ENCODE measurements around the gene OR4C3.
A peak's percentile ranks its signal among the peaks of the same experiment; 100 is the strongest.
"Not testable (repeated sequence)": the region's sequence is repeated elsewhere in the genome, so short reads cannot be mapped to it uniquely, and the experiment has no call there.

The OR4C3 gene

DNA sequence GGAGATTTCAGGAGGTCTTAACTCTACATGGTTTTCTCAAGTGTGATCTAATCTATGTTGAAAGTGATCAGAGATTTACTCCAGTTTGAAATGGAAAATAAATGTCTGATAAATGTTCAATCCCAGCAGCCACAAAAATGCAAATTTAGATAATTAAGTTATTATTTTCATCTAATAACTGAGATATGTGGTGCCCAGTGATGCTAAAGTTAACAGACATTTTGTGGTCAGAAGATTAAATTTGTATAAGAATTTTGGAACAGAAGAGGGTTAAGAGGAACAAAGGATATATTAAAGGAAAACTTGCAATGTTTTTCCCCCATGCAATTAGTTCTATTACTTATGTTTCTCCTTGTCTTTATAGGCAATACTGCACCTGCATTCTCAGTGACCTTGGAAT lies at the start of gene OR4C3:
OR4C3 (plus strand) TSS at position 301 of the 400 bp plus-strand sequence. CDS start 102 bp downstream, outside the sequence.
- not testable (repeated sequence) for DNase-seq

DNA sequence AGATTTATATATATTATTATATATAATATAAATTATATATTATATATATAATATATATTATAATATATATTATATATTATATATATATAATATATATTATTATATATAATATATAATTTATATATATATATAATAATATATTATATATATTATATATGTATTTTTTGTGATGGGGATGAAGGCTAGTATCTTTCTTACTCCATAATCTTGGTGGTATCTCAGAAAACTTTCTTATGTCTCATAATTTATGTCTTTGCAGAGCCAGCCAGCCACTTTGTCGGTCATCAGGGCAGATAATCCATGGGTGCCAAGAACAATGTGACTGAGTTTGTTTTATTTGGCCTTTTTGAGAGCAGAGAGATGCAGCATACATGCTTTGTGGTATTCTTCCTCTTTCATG lies 18.8 kb upstream of the OR4C3 start, which contains the start of gene OR4S1:
OR4S1 (plus strand) TSS at position 301 of the 400 bp plus-strand sequence; CDS start at position 301, 0 bp downstream.
- no peak for DNase-seq

DNA sequence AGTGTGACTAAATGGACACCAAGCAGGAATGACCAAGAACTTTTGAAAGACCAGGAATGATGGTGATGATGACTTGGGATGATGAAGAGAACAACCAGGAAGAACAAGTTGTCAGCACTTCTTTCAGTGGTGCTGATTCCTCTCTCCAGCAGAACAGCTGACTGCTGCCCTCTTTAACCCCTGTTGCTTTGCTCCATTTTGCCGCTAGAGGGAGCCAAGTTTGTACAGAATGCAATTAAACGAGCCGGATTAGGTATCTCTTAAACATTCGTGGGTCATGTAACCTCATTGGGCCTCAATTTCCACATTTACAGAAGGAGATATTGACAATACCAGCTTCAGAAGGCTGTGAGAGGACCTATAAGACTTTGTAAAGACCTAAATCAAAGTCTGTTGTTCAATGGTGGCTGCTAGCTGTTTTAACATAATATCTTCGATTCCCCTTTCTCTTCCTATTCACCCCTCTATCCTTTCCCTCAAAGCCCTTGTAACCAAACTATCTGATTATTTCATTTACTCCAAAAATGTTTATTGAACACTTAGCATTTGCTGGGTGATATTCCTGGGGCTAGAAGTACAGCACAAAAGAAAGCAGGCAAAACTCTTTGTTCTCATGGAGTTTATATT lies 16.8 kb upstream of the OR4C3 start:
- DNase-seq, result peak; percentile 7 to 54

DNA sequence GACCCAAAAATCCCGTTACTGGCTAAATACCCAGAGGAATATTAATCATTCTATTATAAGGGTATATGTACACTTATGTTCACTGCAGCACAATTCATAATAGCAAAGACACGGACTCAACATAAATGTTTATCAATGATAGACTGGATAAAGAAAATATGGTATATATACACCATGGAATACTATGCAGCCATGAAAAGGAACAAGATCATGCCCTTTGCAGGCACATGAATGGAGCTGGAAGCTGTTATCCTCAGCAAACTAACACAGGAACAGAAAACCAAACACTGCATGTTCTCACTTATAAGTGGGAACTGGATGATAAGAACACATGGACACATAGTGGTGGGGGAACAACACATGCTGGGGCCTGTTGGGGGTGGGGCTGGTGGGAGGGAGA lies 11.1 kb upstream of the OR4C3 start:
- not testable (repeated sequence) for DNase-seq

DNA sequence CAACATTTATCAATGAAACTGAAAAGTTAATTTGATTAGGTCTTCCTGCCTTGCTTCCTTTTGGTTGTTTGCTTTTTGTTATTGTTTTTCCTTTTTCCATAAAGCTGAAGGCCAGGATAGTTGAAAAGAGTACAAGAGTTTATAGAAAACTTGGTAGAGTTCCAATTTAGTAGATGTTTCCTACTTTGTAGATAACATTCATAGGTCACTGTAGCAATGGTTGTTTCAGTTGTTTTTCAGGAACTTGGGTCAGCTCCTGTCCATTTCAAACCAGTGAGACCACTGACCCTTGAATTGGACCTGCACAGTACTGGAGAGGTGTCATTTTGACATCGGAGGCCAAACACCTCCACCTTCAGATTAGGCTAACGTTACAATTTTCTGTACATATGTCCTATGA lies 4.9 kb upstream of the OR4C3 start:
- not testable (repeated sequence) for DNase-seq

DNA sequence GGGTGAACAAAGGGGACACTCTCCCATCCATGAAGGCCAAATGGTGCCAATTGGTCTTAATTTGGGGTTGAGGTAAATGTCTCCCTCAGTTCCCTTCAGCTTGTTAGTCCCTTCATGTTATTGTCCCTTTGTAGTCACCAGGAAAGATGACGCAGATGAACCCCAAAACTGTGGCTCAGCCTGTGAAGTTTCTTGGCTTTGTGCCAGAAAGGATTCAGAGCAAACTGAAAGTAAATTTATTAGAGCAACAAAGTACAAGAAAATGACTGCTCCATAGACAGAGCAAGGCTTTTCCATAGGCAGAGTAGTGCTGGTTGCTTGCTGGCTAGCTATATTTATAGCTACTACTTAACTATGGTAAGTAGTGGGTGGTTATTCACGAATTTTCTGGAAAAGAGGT lies 16.7 kb downstream of the OR4C3 start:
- no peak for DNase-seq

DNA sequence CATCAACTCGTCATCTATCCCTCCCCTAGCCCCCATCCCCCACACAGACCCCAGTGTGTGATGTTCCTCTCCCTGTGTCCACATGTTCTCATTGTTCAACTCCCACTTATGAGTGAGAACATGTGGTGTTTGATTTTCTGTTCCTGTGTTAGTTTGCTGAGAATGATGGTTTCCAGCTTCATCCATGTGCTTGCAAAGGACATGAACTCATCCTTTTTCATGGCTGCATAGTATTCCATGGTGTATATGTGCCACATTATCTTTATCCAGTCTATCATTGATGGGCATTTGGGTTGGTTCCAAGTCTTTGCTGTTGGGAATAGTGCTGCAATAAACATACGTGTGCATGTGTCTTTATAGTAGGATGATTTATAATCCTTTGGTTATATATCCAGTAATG lies 17.8 kb downstream of the OR4C3 start:
- not testable (repeated sequence) for DNase-seq

DNA sequence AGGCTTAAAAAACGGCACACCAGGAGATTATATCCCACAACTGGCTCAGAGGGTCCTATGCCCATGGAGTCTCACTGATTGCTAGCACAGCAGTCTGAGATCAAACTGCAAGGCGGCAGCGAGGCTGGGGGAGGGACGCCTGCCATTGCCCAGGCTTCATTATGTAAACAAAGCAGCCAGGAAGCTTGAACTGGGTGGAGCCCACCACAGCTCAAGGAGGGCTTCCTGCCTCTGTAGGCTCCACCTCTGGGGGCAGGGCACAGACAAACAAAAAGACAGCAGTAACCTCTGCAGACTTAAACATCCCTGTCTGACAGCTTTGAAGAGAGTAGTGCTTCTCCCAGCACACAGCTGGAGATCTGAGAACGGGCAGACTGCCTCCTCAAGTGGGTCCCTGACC lies 21.6 kb downstream of the OR4C3 start:
- not testable (repeated sequence) for DNase-seq

DNA sequence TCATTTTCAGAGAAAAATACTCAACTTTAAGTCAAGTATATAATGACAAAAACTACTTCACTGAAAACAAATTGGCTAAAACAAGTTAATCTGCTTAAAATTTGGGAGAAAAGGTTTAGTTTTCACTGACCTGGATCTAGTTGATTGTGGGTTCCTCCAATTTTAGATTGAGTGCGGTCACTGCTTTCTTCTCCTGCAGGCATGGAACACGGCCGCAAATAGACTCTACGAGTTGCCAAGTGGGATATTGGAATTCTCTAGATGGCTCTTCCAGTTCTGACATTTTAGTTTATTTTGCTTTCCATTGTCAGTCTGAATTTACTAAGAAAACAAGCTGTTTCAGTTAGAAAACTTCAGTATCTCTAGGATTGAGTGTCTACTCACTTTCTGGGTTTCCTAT lies 29.3 kb downstream of the OR4C3 start:
- DNase-seq, result no peak

DNA sequence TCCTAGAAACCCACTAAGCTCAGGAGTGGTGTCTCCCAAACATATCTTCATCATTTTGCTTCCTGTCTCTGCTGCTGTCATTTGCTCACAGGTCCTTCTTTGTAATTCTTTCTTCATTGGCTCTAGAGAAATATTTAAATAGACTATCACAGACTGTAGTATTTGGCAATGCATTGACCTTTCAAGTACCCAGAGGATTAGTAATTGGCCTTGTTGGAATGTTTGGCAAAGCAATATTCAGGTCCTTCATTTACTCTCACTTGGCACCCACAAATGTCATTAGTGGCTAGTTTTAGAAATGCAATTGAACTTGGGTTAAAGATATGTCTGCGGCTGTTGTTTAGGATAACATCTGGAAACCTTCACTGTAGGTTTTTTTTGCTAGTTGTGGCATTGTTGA lies 30.0 kb downstream of the OR4C3 start:
- DNase-seq, result no peak

DNA sequence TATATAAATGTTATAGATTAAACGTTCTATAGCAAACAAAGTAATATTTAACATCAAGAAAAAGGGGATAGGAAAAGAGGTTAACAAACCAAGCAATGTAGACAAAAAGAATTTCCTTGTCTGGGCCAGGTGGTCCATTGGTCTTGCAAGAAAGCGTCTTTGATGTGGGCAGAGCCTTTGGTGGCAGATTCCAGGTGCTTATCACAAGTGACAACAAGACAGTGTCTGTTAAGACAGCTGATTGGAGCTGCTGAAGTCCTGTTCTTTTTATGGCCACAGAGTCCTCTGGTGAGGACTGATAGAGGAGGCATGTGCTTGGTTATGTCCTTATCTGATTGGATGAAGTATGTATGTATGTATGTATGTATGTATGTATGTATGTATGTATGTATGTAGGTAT lies 36.6 kb downstream of the OR4C3 start:
- not testable (repeated sequence) for DNase-seq

DNA sequence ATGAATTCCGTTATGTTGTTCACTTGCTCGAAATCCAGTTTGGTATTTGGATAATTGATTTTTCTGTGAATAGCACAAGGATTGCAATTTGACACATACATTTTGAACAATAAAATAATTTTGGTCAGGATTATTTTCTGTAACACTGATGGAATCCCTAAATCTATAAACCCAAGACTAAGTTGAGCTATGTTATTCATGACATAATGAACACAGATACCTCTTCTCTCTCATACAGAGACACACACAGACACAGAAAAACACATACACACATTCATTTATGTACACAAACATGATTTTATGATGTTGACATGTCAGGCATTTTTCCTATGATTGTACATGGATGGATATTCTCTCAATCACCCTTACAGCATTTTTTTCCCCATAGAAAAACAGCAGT lies 41.6 kb downstream of the OR4C3 start, which contains the start of gene OR4C5:
OR4C5 (minus strand) TSS at position 101 of the 400 bp plus-strand sequence; CDS start at position 101, 0 bp downstream.
- DNase-seq, result no peak
